Effector memory CD4-positive, alpha-beta T cell (primary cell): ENCODE data around the gene PPP3R2.
"Not testable (repeated sequence)": the region's sequence is repeated elsewhere in the genome, so short reads cannot be mapped to it uniquely, and the experiment has no call there.

ENCODE experiments used
- DNase-seq, 3 donors: peaks; one replicate each; pipeline ENCODE4 v3.0.0-alpha.2; 2020
- H3K27ac ChIP-seq: 2 replicates; pipeline ENCODE4 v1.7.0; 2013; ENCODE audit warnings: mild to moderate bottlenecking, low read length, moderate library complexity; ENCODE audit not compliant: insufficient read depth, poor library complexity, severe bottlenecking
- H3K27me3 ChIP-seq: replicated peaks from 2 replicates; pipeline ENCODE4 v1.7.0; 2013; ENCODE audit warnings: mild to moderate bottlenecking, low read length; ENCODE audit not compliant: insufficient read depth, control insufficient read depth, poor library complexity, severe bottlenecking
- H3K36me3 ChIP-seq: 2 replicates; pipeline ENCODE4 v1.7.0; 2013; ENCODE audit warnings: mild to moderate bottlenecking, low read length, moderate library complexity; ENCODE audit not compliant: control insufficient read depth, insufficient read depth
- H3K4me1 ChIP-seq: 2 replicates; pipeline ENCODE4 v1.7.0; 2013; ENCODE audit warnings: low read length, mild to moderate bottlenecking; ENCODE audit not compliant: control insufficient read depth, insufficient read depth, poor library complexity, severe bottlenecking
- H3K4me3 ChIP-seq: 2 replicates; pipeline ENCODE4 v1.7.0; 2013; ENCODE audit warnings: low read length, low read depth, mild to moderate bottlenecking; ENCODE audit not compliant: insufficient read depth, poor library complexity, severe bottlenecking
- H3K9me3 ChIP-seq: 2 replicates; pipeline ENCODE4 v1.7.0; 2013; ENCODE audit warnings: mild to moderate bottlenecking, low read length, moderate library complexity; ENCODE audit not compliant: control insufficient read depth

The PPP3R2 gene

GRCh38 chr9:101590901-101591300, 3.9 kb downstream of the PPP3R2 start:
- no peaks in the 10 kb centered on the region for H3K9me3 ChIP-seq
- DNase-seq = no peak
- no peak overlapping the region for H3K4me3 ChIP-seq
- no peaks in the 10 kb centered on the region for H3K4me1 ChIP-seq
- no peaks in the 10 kb centered on the region for H3K36me3 ChIP-seq
- no peaks in the 10 kb centered on the region for H3K27me3 ChIP-seq
- no peak overlapping the region for H3K27ac ChIP-seq

- not testable (repeated sequence) for H3K36me3 ChIP-seq, H3K27me3 ChIP-seq, H3K4me1 ChIP-seq, DNase-seq, H3K4me3 ChIP-seq, H3K9me3 ChIP-seq, H3K27ac ChIP-seq
These were observed 4.7 kb downstream of the PPP3R2 start for GRCh38 chr9:101590074-101590473.

GRCh38 chr9:101587332-101588043, 7.3 kb downstream of the PPP3R2 start:
- Histone ChIP-seq H3K36me3 (no peaks in the 10 kb centered on the region), H3K4me3 (no peak overlapping the region), H3K27ac (no peak overlapping the region), H3K27me3 (no peaks in the 10 kb centered on the region), H3K4me1 (no peaks in the 10 kb centered on the region), H3K9me3 (no peaks in the 10 kb centered on the region)
- no peak for DNase-seq

GRCh38 chr9:101586651-101587050, 8.1 kb downstream of the PPP3R2 start:
- DNase-seq = no peak
- Histone ChIP-seq H3K4me1 (no peaks in the 10 kb centered on the region), H3K9me3 (no peaks in the 10 kb centered on the region), H3K27ac (no peak overlapping the region), H3K27me3 (no peaks in the 10 kb centered on the region), H3K4me3 (no peak overlapping the region), H3K36me3 (no peaks in the 10 kb centered on the region)

GRCh38 chr9:101585740-101586139, 9.0 kb downstream of the PPP3R2 start:
- H3K27me3 ChIP-seq = no peaks in the 10 kb centered on the region
- no peaks in the 10 kb centered on the region for H3K36me3 ChIP-seq
- H3K27ac ChIP-seq = no peak overlapping the region
- no peaks in the 10 kb centered on the region for H3K4me1 ChIP-seq
- no peak overlapping the region for H3K4me3 ChIP-seq
- no peaks in the 10 kb centered on the region for H3K9me3 ChIP-seq
- DNase-seq = no peak

- DNase-seq = no peak
- Histone ChIP-seq H3K27ac (no peak overlapping the region), H3K27me3 (no peaks in the 10 kb centered on the region), H3K9me3 (no peaks in the 10 kb centered on the region), H3K4me1 (no peaks in the 10 kb centered on the region), H3K36me3 (no peaks in the 10 kb centered on the region), H3K4me3 (no peak overlapping the region)
These were observed 12.2 kb downstream of the PPP3R2 start for GRCh38 chr9:101582553-101582952.

GRCh38 chr9:101579711-101580545, 14.8 kb downstream of the PPP3R2 start:
- Histone ChIP-seq H3K4me3 (no peak overlapping the region), H3K27me3 (no peaks in the 10 kb centered on the region), H3K36me3 (no peaks in the 10 kb centered on the region), H3K4me1 (no peaks in the 10 kb centered on the region), H3K27ac (no peak overlapping the region), H3K9me3 (no peaks in the 10 kb centered on the region)
- DNase-seq = no peak

- Histone ChIP-seq H3K4me1 (peaks cover under 1% of the 10 kb centered on the region), H3K36me3 (no peaks in the 10 kb centered on the region), H3K9me3 (no peaks in the 10 kb centered on the region), H3K27ac (no peak overlapping the region), H3K27me3 (no peaks in the 10 kb centered on the region), H3K4me3 (no peak overlapping the region)
- no peak for DNase-seq
These were observed 16.4 kb downstream of the PPP3R2 start for GRCh38 chr9:101578378-101578777.

GRCh38 chr9:101574731-101575333, 19.9 kb downstream of the PPP3R2 start:
- no peak for DNase-seq
- Histone ChIP-seq H3K27me3 (no peaks in the 10 kb centered on the region), H3K9me3 (no peaks in the 10 kb centered on the region), H3K36me3 (no peaks in the 10 kb centered on the region), H3K4me3 (no peak overlapping the region), H3K4me1 (peaks cover 28% of the 10 kb centered on the region), H3K27ac (no peak overlapping the region)

GRCh38 chr9:101572316-101572715, 22.5 kb downstream of the PPP3R2 start:
- no peak overlapping the region for H3K27ac ChIP-seq
- H3K36me3 ChIP-seq = no peaks in the 10 kb centered on the region
- no peak for DNase-seq
- no peak overlapping the region for H3K4me3 ChIP-seq
- H3K4me1 ChIP-seq = peaks cover 29% of the 10 kb centered on the region
- no peaks in the 10 kb centered on the region for H3K27me3 ChIP-seq
- H3K9me3 ChIP-seq = no peaks in the 10 kb centered on the region
